Sigmoid colon (tissue), 7 donors: ENCODE results near the gene RETN. TPM values are rescaled to one million over a fixed set of nuclear protein-coding genes. Genes with fewer than 3 reads are reported as not detected.

Experiments
- DNase-seq: peaks from one replicate; pipeline ENCODE4 v3.0.0-alpha.2; 2019
- H3K27ac ChIP-seq, 4 donors: fragments of 200-600 bp; sonication (generic); one replicate each; pipeline ENCODE4 v1.5.1; 2016 to 2019; ENCODE audit warnings: mild to moderate bottlenecking in 1 of 4
- H3K27me3 ChIP-seq, 3 donors: fragments of 200-600 bp; sonication (generic); one replicate each; pipeline ENCODE4 v1.5.1; 2019; ENCODE audit warnings: mild to moderate bottlenecking in 1 of 3
- H3K36me3 ChIP-seq, 4 donors: fragments of 200-600 bp; sonication (generic); one replicate each; pipeline ENCODE4 v1.5.1; 2016 to 2019
- H3K4me1 ChIP-seq, 4 donors: fragments of 200-600 bp; sonication (generic); one replicate each; pipeline ENCODE4 v1.5.1; 2017 to 2019
- H3K4me3 ChIP-seq, 4 donors: fragments of 200-600 bp; sonication (generic); one replicate each; pipeline ENCODE4 v1.5.1; 2017 to 2019; ENCODE audit warnings: mild to moderate bottlenecking in 2 of 4, moderate library complexity in 1 of 4
- H3K9me3 ChIP-seq, 4 donors: fragments of 200-600 bp in 3 of 4; sonication (generic) in 3 of 4; one replicate each; pipeline versions ENCODE4 v1.5.1 to v1.6.1; 2013 to 2019
- CTCF ChIP-seq, 4 experiments: fragments of 450-650 bp in 3 of 4; fragments of 200-600 bp in 1 of 4; IDR thresholded peaks; one replicate each; pipeline ENCODE4 v1.5.1; 2016 to 2019; ENCODE audit warnings: antibody characterized with exemption in 4 of 4, mild to moderate bottlenecking in 3 of 4, moderate library complexity in 2 of 4
- EP300 ChIP-seq, 4 donors: sonication (generic); formaldehyde crosslinking; IDR thresholded peaks; one replicate each; pipeline ENCODE4 v1.6.1; 2017; ENCODE audit warnings: antibody characterized with exemption in 4 of 4
- POLR2A ChIP-seq, 2 donors: fragments of 450-650 bp; IDR thresholded peaks; one replicate each; pipeline ENCODE4 v1.6.1; 2016; ENCODE audit warnings: antibody characterized with exemption in 2 of 2, mild to moderate bottlenecking in 2 of 2, moderate library complexity in 2 of 2
- POLR2AphosphoS5 ChIP-seq, 4 donors: sonication (generic); formaldehyde crosslinking; IDR thresholded peaks; one replicate each; pipeline ENCODE4 v1.6.1; 2017; ENCODE audit warnings: antibody characterized with exemption in 4 of 4
- WGBS, 2 donors: extraction: QIAGEN DNeasy Blood & Tissue Kit; methylation state at CpG; one replicate each; pipeline ENCODE4 v1.1.7; 2013; 5-methylcytosine and 5-hydroxymethylcytosine counted together
- intact Hi-C: fragments of 100-400 bp; cut with DNase I; formaldehyde crosslinking; loops from one replicate; pipeline ENCODE4 v1.15.1; 2023
- polyA plus RNA-seq, 3 donors: library from polyadenylated mRNA; stranded (reverse); fragments of 200-250 nt; gene quantifications; one replicate each; pipeline ENCODE4 v1.2.3, GENCODE V29; 2013
- total RNA-seq, 4 donors: library from RNA; depleted of rRNA; stranded (reverse); fragments of >200 nt; gene quantifications; one replicate each; pipeline ENCODE4 v1.1.0, GENCODE V29; 2016
- donor health status: healthy with polysubstance abuse.
- donor health status: Bipolar disorder and iron deficiency.
- donor health status: healthy.

Gene RETN
- total and polyA plus RNA-seq, 7 donors: 3.6 to 38.1 (median 8.6) TPM; not detected in 4

GRCh38 chr19:7677669-7678311, 8.9 kb downstream of the RETN start:
- peaks cover 0 to 46% (median 22%) of the 10 kb centered on the region in 3 donors for H3K27me3 ChIP-seq
- no peaks in the 10 kb centered on the region for H3K9me3 ChIP-seq
- no peak for DNase-seq
- H3K4me3 ChIP-seq: no peak overlapping the region
- TF ChIP-seq CTCF (IDR thresholded peaks at IDR 0.05): no peak
- no peak for TF ChIP-seq EP300 (IDR thresholded peaks at IDR 0.05)
- no peak for TF ChIP-seq POLR2AphosphoS5 (IDR thresholded peaks at IDR 0.05)
- no peak for TF ChIP-seq POLR2A (IDR thresholded peaks at IDR 0.05)
- intact Hi-C loops: no loop called here
- whole genome bisulfite sequencing, 2 donors: 46 to 58% methylated on average over 12 of the region's 12 CpGs
- peaks cover 0 to 7% (median 7%) of the 10 kb centered on the region in 4 donors for H3K36me3 ChIP-seq
- H3K27ac ChIP-seq: no peak overlapping the region
- H3K4me1 ChIP-seq: peaks cover 0 to 22% (median 14%) of the 10 kb centered on the region in 4 donors

GRCh38 chr19:7678971-7679751, 10.3 kb downstream of the RETN start:
- Histone ChIP-seq H3K4me3 (no peak overlapping the region), H3K27ac (no peak overlapping the region), H3K4me1 (peaks cover 0 to 22% (median 14%) of the 10 kb centered on the region in 4 donors), H3K36me3 (peaks cover 0 to 21% (median 19%) of the 10 kb centered on the region in 4 donors), H3K9me3 (no peaks in the 10 kb centered on the region), H3K27me3 (peaks cover 0 to 44% (median 15%) of the 10 kb centered on the region in 3 donors)
- 28 to 45% methylated on average over 30 of the region's 30 CpGs for WGBS, 2 donors
- intact Hi-C loops: no loop called here
- TF ChIP-seq POLR2AphosphoS5 (IDR thresholded peaks at IDR 0.05): no peak
- TF ChIP-seq EP300 (IDR thresholded peaks at IDR 0.05): no peak
- DNase-seq: no peak

- Histone ChIP-seq H3K36me3 (peaks cover 0 to 25% (median 19%) of the 10 kb centered on the region in 4 donors), H3K27me3 (peaks cover 0 to 44% (median 15%) of the 10 kb centered on the region in 3 donors), H3K9me3 (no peaks in the 10 kb centered on the region), H3K4me3 (peak overlapping the region in 3 of 4 donors; percentile 94 to 98 (median 98)), H3K4me1 (peaks cover 0 to 22% (median 14%) of the 10 kb centered on the region in 4 donors), H3K27ac (peak overlapping the region in 1 of 4 donors; percentile 90)
- 31 to 53% methylated on average over 22 of the region's 22 CpGs for WGBS, 2 donors
- intact Hi-C loops: loop anchor here (1.0 to 5.0 kb wide), 4 partner anchors 28 to 122 kb away; partner anchors contain the start of genes PET100 and XAB2
- TF ChIP-seq POLR2AphosphoS5 (IDR thresholded peaks at IDR 0.05): no peak
- no peak for TF ChIP-seq POLR2A (IDR thresholded peaks at IDR 0.05)
- no peak for TF ChIP-seq CTCF (IDR thresholded peaks at IDR 0.05)
- no peak for TF ChIP-seq EP300 (IDR thresholded peaks at IDR 0.05)
- no peak for DNase-seq
Measured at GRCh38 chr19:7679771-7680605, 11.1 kb downstream of the RETN start.

GRCh38 chr19:7680606-7681339, 11.9 kb downstream of the RETN start, which contains the start of gene TRAPPC5:
Gene TRAPPC5 (plus strand): TSS chr19:7680833. CDS start chr19:7682254, 1,421 bp downstream.
- TF ChIP-seq POLR2A (IDR thresholded peaks at IDR 0.05) (no peak), POLR2AphosphoS5 (IDR thresholded peaks at IDR 0.05) (peak in 3 of 4 donors; percentile 66 to 77 (median 73)), EP300 (IDR thresholded peaks at IDR 0.05) (no peak), CTCF (IDR thresholded peaks at IDR 0.05) (peak; percentile 8 to 99 (median 42))
- peak within 1 kb of the TSS; percentile 94 to 98 (median 97) for H3K4me3 ChIP-seq
- no peaks in the 10 kb centered on the region for H3K9me3 ChIP-seq
- WGBS, 2 donors: 0% methylated on average over 79 of the region's 79 CpGs
- peak; percentile 89 for DNase-seq
- H3K4me1 ChIP-seq: peaks cover 0 to 22% (median 14%) of the 10 kb centered on the region in 4 donors
- H3K27me3 ChIP-seq: peaks cover 0 to 40% (median 15%) of the 10 kb centered on the region in 3 donors
- peak within 1 kb of the TSS; percentile 86 to 90 (median 86) for H3K27ac ChIP-seq
- intact Hi-C loops: loop anchor here (1.0 to 5.0 kb wide), 4 partner anchors 28 to 122 kb away; partner anchors contain the start of genes PET100 and XAB2
- H3K36me3 ChIP-seq: peaks cover 0 to 25% (median 19%) of the 10 kb centered on the region in 4 donors
